CD4-positive, CD25-positive, alpha-beta regulatory T cell (primary cell): ENCODE measurements around the gene FOXL1. TPM values are rescaled to one million over a fixed set of nuclear protein-coding genes. Genes with fewer than 3 reads are reported as not detected.

ENCODE experiments used
- ATAC-seq, 2 donors: fragments of 150-1000 bp; cut with Tn5 transposase; one replicate each; pipeline ENCODE4 v1.10.0; 2021; ENCODE audit warnings: low read depth in 2 of 2, moderate number of reproducible peaks in 2 of 2, moderate library complexity in 1 of 2
- DNase-seq, 3 donors: peaks; one replicate each; pipeline versions ENCODE4 v3.0.0 to v3.0.0-alpha.2; 2012 to 2022; ENCODE audit warnings: mixed read lengths in 1 of 3
- H3K27ac ChIP-seq: one replicate; pipeline ENCODE4 v1.7.0; 2013; ENCODE audit warnings: mild to moderate bottlenecking, low read length; ENCODE audit not compliant: insufficient read depth, poor library complexity, severe bottlenecking
- H3K27me3 ChIP-seq: one replicate; pipeline ENCODE4 v1.7.0; 2013; ENCODE audit warnings: low read length; ENCODE audit not compliant: control insufficient read depth, insufficient read depth
- H3K36me3 ChIP-seq: one replicate; pipeline ENCODE4 v1.7.0; 2013; ENCODE audit warnings: mild to moderate bottlenecking, low read length, moderate library complexity; ENCODE audit not compliant: control insufficient read depth, insufficient read depth
- H3K4me1 ChIP-seq: 2 replicates; pipeline ENCODE4 v1.7.0; 2013; ENCODE audit warnings: mild to moderate bottlenecking, low read length; ENCODE audit not compliant: insufficient read depth, control insufficient read depth, poor library complexity, severe bottlenecking
- H3K4me3 ChIP-seq: one replicate; pipeline ENCODE4 v1.7.0; 2013; ENCODE audit warnings: low read depth, mild to moderate bottlenecking, low read length, moderate library complexity
- H3K9me3 ChIP-seq, 2 experiments: 1 replicate in 1 of 2; 2 replicates in 1 of 2; pipeline ENCODE4 v1.7.0; 2013; ENCODE audit warnings: low read length in 2 of 2, mild to moderate bottlenecking in 1 of 2, moderate library complexity in 1 of 2; ENCODE audit not compliant: control insufficient read depth in 2 of 2
- H3K27ac Mint-ChIP-seq, 3 donors: one replicate each; pipeline ENCODE4 v1.8.0; 2020 to 2022; ENCODE audit warnings: mild to moderate bottlenecking in 3 of 3, mixed read lengths in 3 of 3, moderate library complexity in 2 of 3
- H3K27me3 Mint-ChIP-seq: one replicate; pipeline ENCODE4 v1.8.0; 2022; ENCODE audit warnings: mild to moderate bottlenecking, mixed read lengths
- H3K36me3 Mint-ChIP-seq: one replicate; pipeline ENCODE4 v1.8.0; 2020; ENCODE audit warnings: mixed read lengths
- H3K4me1 Mint-ChIP-seq, 4 donors: one replicate each; pipeline ENCODE4 v1.8.0; 2020 to 2022; ENCODE audit warnings: mixed read lengths in 4 of 4, mild to moderate bottlenecking in 1 of 4
- H3K4me3 Mint-ChIP-seq, 4 donors: one replicate each; pipeline ENCODE4 v1.8.0; 2020 to 2022; ENCODE audit warnings: mild to moderate bottlenecking in 4 of 4, mixed read lengths in 4 of 4, moderate library complexity in 3 of 4
- H3K9me3 Mint-ChIP-seq, 7 donors: one replicate each; pipeline ENCODE4 v1.8.0; 2020 to 2022; ENCODE audit warnings: mixed read lengths in 7 of 7, mild to moderate bottlenecking in 3 of 7, moderate library complexity in 2 of 7
- polyA plus RNA-seq, 4 donors: library from polyadenylated mRNA; unstranded; fragments of 300-500 nt; fragmentation: Illumina TruSeq; gene quantifications; one replicate each; pipeline ENCODE4 v1.2.3, GENCODE V29; 2021
- total RNA-seq: library from RNA; stranded (reverse); gene quantifications from one replicate; pipeline ENCODE4 v1.2.3, GENCODE V29; 2022

Gene FOXL1
- total and polyA plus RNA-seq, 5 donors from 2014 or later = not detected

- no peaks in the 10 kb centered on the region for H3K9me3 ChIP-seq
- H3K27ac ChIP-seq = no peak overlapping the region
- H3K4me3 ChIP-seq = no peak overlapping the region
- peaks cover 60% of the 10 kb centered on the region for H3K27me3 Mint-ChIP-seq
- peaks cover 0 to 3% (median 0%) of the 10 kb centered on the region in 7 donors for H3K9me3 Mint-ChIP-seq
- H3K4me1 Mint-ChIP-seq = peaks cover 0 to 15% (median 2%) of the 10 kb centered on the region in 4 donors
- H3K4me1 ChIP-seq = peaks cover 10% of the 10 kb centered on the region
- no peaks in the 10 kb centered on the region for H3K36me3 Mint-ChIP-seq
- no peak overlapping the region for H3K4me3 Mint-ChIP-seq
- no peaks in the 10 kb centered on the region for H3K36me3 ChIP-seq
- peaks cover 10% of the 10 kb centered on the region for H3K27me3 ChIP-seq
- H3K27ac Mint-ChIP-seq = no peak overlapping the region
- DNase-seq (no peak), ATAC-seq (no peak)
These were observed 6.8 kb upstream of the FOXL1 start for GRCh38 chr16:86571530-86571915.

- DNase-seq (no peak), ATAC-seq (no peak)
- Histone ChIP-seq H3K4me1 (peaks cover 15% of the 10 kb centered on the region), H3K4me3 (no peak overlapping the region), H3K9me3 (no peaks in the 10 kb centered on the region), H3K27ac (no peak overlapping the region), H3K27me3 (peaks cover 14% of the 10 kb centered on the region), H3K36me3 (no peaks in the 10 kb centered on the region)
- Mint-ChIP-seq H3K27ac (no peak overlapping the region), H3K4me3 (no peak overlapping the region), H3K27me3 (peaks cover 63% of the 10 kb centered on the region), H3K36me3 (no peaks in the 10 kb centered on the region), H3K9me3 (peaks cover 0 to 3% (median 0%) of the 10 kb centered on the region in 7 donors), H3K4me1 (peaks cover 0 to 18% (median 2%) of the 10 kb centered on the region in 4 donors)
These were observed 6.3 kb upstream of the FOXL1 start for GRCh38 chr16:86572041-86572521.

- peaks cover 0 to 2% (median 0%) of the 10 kb centered on the region in 7 donors for H3K9me3 Mint-ChIP-seq
- peaks cover 0 to 17% (median 2%) of the 10 kb centered on the region in 4 donors for H3K4me1 Mint-ChIP-seq
- H3K4me3 Mint-ChIP-seq = no peak overlapping the region
- peaks cover 63% of the 10 kb centered on the region for H3K27me3 Mint-ChIP-seq
- Histone ChIP-seq H3K4me1 (peaks cover 15% of the 10 kb centered on the region), H3K9me3 (no peaks in the 10 kb centered on the region), H3K36me3 (no peaks in the 10 kb centered on the region), H3K4me3 (no peak overlapping the region), H3K27ac (no peak overlapping the region), H3K27me3 (peaks cover 14% of the 10 kb centered on the region)
- no peak for DNase-seq
- no peaks in the 10 kb centered on the region for H3K36me3 Mint-ChIP-seq
- no peak for ATAC-seq
- no peak overlapping the region for H3K27ac Mint-ChIP-seq
These were observed 5.7 kb upstream of the FOXL1 start for GRCh38 chr16:86572606-86573005.

GRCh38 chr16:86573215-86573614 lies 5.1 kb upstream of the FOXL1 start:
- Histone ChIP-seq H3K27ac (no peak overlapping the region), H3K4me1 (peaks cover 15% of the 10 kb centered on the region), H3K4me3 (no peak overlapping the region), H3K36me3 (no peaks in the 10 kb centered on the region), H3K9me3 (no peaks in the 10 kb centered on the region), H3K27me3 (peaks cover 14% of the 10 kb centered on the region)
- H3K27me3 Mint-ChIP-seq = peaks cover 69% of the 10 kb centered on the region
- H3K4me3 Mint-ChIP-seq = no peak overlapping the region
- no peaks in the 10 kb centered on the region for H3K36me3 Mint-ChIP-seq
- H3K4me1 Mint-ChIP-seq = peaks cover 0 to 20% (median 2%) of the 10 kb centered on the region in 4 donors
- H3K9me3 Mint-ChIP-seq = peaks cover 0 to 2% (median 0%) of the 10 kb centered on the region in 7 donors
- no peak for DNase-seq
- no peak overlapping the region for H3K27ac Mint-ChIP-seq
- no peak for ATAC-seq

- Histone ChIP-seq H3K4me3 (no peak overlapping the region), H3K27me3 (peaks cover 14% of the 10 kb centered on the region), H3K36me3 (no peaks in the 10 kb centered on the region), H3K4me1 (peaks cover 15% of the 10 kb centered on the region), H3K27ac (no peak overlapping the region), H3K9me3 (no peaks in the 10 kb centered on the region)
- Mint-ChIP-seq H3K36me3 (no peaks in the 10 kb centered on the region), H3K27me3 (peaks cover 71% of the 10 kb centered on the region), H3K4me3 (no peak overlapping the region), H3K9me3 (peaks cover 0 to 2% (median 0%) of the 10 kb centered on the region in 7 donors), H3K4me1 (peaks cover 0 to 20% (median 2%) of the 10 kb centered on the region in 4 donors), H3K27ac (no peak overlapping the region)
- ATAC-seq = no peak
- DNase-seq = no peak
These were observed 4.5 kb upstream of the FOXL1 start for GRCh38 chr16:86573646-86574508.

GRCh38 chr16:86574646-86575045 lies 3.7 kb upstream of the FOXL1 start:
- Histone ChIP-seq H3K36me3 (no peaks in the 10 kb centered on the region), H3K4me3 (no peak overlapping the region), H3K4me1 (peaks cover 15% of the 10 kb centered on the region), H3K9me3 (no peaks in the 10 kb centered on the region), H3K27me3 (peaks cover 14% of the 10 kb centered on the region), H3K27ac (no peak overlapping the region)
- ATAC-seq (no peak), DNase-seq (no peak)
- Mint-ChIP-seq H3K27ac (no peak overlapping the region), H3K9me3 (peaks cover 0 to 4% (median 0%) of the 10 kb centered on the region in 7 donors), H3K4me3 (peak overlapping the region in 1 of 4 donors; percentile 54), H3K27me3 (peaks cover 66% of the 10 kb centered on the region), H3K4me1 (peaks cover 0 to 20% (median 2%) of the 10 kb centered on the region in 4 donors), H3K36me3 (no peaks in the 10 kb centered on the region)

GRCh38 chr16:86575095-86575685 lies 3.2 kb upstream of the FOXL1 start:
- H3K27me3 ChIP-seq = peaks cover 11% of the 10 kb centered on the region
- H3K4me3 Mint-ChIP-seq = peak overlapping the region in 1 of 4 donors; percentile 54
- no peak for DNase-seq

More at GRCh38 chr16:86575095-86575685, 3.2 kb upstream of the FOXL1 start:
- no peak overlapping the region for H3K27ac ChIP-seq
- no peak overlapping the region for H3K4me3 ChIP-seq
- ATAC-seq = no peak
- Mint-ChIP-seq H3K9me3 (peaks cover 0 to 4% (median 0%) of the 10 kb centered on the region in 7 donors), H3K4me1 (peaks cover 0 to 21% (median 2%) of the 10 kb centered on the region in 4 donors), H3K36me3 (no peaks in the 10 kb centered on the region), H3K27ac (no peak overlapping the region), H3K27me3 (peaks cover 66% of the 10 kb centered on the region)
- H3K36me3 ChIP-seq = no peaks in the 10 kb centered on the region
- H3K9me3 ChIP-seq = no peaks in the 10 kb centered on the region
- H3K4me1 ChIP-seq = peaks cover 15% of the 10 kb centered on the region
